GM12872 (cell line): Measurements from ENCODE around the gene DOCK2.

Experiments
- TF ChIP-seq, protein P1 (sequence below): IDR thresholded peaks from 3 replicates; pipeline ENCODE4 v1.5.1; 2011; ENCODE audit warnings: low read depth, mild to moderate bottlenecking, low read length, moderate library complexity; ENCODE audit not compliant: insufficient read depth

Gene DOCK2

DNA sequence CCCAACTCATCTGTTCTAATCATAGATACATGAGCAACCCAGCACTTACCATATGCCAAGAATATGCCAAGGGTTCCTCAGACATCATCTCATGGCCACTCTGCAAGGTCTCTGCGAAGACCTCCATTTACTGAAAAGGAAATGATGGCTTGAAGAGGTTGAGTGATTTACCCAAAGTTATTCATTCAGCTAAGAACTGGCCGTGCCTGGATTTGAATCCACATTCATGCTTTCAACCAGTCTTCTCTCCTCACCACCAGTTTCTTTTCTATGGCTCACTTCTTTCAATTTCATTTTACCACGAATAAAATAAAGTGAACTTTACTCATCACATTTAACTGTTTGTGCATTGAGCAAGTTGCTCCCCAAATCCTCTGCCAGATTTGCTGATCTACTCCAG, 441.4 kb downstream of the DOCK2 start:
- TF ChIP-seq, protein P1, sequence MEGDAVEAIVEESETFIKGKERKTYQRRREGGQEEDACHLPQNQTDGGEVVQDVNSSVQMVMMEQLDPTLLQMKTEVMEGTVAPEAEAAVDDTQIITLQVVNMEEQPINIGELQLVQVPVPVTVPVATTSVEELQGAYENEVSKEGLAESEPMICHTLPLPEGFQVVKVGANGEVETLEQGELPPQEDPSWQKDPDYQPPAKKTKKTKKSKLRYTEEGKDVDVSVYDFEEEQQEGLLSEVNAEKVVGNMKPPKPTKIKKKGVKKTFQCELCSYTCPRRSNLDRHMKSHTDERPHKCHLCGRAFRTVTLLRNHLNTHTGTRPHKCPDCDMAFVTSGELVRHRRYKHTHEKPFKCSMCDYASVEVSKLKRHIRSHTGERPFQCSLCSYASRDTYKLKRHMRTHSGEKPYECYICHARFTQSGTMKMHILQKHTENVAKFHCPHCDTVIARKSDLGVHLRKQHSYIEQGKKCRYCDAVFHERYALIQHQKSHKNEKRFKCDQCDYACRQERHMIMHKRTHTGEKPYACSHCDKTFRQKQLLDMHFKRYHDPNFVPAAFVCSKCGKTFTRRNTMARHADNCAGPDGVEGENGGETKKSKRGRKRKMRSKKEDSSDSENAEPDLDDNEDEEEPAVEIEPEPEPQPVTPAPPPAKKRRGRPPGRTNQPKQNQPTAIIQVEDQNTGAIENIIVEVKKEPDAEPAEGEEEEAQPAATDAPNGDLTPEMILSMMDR: no peak

DNA sequence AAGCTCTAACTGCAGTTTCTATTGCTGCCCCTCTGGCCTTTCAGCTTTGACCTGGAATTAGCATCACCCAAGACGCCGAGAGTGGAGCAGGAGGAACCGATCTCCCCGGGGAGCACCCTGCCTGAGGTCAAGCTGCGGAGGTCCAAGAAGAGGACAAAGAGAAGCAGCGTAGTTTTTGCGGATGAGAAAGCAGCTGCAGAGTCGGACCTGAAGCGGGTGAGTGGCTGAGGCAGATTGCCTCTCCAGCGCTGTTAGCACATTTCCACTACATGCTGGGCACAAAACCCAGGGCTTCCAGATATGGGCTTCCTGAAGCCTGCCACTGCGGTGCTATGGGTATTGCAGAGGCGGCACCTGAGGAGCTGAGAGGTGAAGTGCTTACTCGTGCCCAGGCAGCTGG, 441.9 kb downstream of the DOCK2 start:
- TF ChIP-seq, protein P1: no peak

DNA sequence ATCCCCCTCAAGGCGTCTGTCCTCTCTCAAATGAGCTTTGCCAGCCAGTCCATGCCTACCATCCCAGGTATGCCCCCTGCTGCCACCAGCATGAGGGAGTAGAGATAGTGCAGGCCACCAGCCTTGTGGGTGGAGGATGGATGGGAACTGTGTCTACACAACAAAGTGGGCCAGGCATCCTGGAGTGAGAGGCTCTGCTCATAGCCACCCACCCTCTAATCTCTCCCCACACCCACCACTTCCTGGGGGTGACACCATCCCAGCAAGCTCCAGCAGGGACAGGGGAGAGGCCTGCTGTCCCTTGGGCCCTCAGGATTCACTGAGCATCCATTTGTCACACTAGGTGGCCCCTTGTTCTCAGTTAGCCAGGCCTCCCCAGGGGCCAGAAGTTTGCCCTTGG, 443.1 kb downstream of the DOCK2 start:
- TF ChIP-seq, protein P1: no peak

DNA sequence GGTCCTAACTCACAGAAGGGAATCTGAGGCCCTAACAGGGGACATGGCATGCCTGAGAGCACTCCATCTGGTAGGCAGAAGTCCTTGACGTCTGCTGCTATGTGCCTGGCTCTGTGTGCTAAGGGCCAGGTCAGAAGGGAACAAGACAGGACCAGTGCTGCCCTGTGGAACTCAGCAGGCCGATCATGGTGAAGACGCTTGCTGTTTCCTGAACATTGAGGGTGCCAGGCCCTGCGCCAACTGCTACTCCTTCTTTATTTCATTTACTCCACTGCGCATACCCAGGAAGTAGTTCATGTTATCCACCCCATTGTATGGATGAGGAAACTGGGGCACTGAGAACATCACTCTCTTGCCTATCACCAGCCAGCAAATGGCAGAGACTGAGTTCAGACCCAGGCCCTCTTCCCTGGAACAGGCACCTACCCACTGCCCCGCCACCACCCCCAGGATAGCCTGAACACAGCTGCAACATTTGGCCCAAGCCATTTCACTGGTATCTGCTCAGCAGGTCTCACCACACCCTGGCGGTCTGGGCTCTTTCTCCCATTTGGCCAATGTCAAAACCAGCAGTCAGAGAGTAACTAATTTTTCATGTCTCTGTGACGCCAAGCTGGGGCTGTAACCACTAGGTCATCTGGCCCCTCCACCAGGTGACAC, 443.8 kb downstream of the DOCK2 start:
- TF ChIP-seq, protein P1: no peak

DNA sequence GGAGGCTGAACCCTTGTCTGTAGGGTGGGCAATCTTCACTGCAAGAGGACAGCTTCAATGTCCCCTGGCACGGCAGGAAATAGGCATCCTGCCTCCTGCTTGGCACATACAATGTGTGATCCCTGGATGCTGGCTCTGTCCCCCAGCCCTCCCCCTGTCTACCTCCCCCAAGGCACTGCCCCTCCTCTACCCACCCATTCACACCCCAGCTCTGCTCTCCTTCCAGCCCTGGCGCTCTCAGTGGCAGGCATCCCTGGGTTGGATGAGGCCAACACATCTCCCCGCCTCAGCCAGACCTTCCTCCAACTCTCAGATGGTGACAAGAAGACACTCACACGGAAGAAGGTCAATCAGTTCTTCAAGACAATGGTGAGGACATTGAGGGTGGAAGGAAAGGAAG, 444.5 kb downstream of the DOCK2 start:
- TF ChIP-seq, protein P1: no peak

DNA sequence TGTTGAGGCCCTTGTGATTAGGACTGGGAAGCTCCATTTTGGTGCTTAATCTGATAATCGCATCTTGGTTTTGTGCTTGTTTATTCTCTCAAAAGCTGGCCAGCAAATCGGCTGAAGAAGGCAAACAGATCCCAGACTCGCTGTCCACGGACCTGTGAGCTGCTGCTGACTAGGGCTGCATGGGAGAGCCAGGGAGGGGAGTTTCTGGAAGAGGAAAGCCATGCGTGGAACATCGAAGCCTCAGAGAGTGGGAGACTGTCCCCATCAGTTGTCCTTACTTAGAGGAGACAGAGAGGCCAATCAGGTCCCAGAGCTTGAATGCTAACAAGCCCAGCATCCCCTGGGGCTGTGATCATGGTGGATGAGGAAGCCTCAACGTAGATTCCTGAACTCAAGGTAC, 445.6 kb downstream of the DOCK2 start:
- TF ChIP-seq, protein P1: no peak

DNA sequence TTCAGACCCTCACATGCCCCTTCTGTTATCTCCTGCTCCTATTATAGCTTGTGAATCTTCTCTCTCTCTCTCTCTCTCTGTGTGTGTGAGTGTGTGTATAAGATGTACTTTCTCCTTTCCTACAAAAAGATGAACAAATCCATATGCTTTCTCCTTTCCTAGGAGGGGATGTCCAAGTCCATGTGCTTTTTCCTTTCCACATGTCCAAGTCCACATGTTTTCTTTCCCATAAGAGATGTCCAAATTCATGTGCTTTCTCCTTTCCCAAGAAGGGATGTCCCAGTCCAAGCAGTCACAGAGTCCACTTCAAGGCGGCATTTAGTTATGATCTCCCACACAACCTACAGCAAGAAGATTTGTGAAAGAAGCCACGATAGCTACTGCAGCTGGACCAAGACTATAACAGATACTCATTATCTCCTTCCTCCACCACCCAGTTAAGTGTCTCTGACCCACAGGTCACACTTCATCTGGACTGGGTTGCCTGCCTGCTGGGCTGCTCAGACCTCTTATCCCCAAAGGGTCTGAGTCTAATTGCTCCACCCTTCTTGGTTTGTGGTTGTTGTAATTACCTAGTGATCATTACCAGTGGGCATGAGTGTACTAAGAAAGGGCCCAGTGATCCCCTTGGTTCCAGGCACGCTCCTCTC, 450.2 kb downstream of the DOCK2 start:
- TF ChIP-seq, protein P1: no peak
